ENCODE results near the gene CHD2.

The CHD2 gene

DNA sequence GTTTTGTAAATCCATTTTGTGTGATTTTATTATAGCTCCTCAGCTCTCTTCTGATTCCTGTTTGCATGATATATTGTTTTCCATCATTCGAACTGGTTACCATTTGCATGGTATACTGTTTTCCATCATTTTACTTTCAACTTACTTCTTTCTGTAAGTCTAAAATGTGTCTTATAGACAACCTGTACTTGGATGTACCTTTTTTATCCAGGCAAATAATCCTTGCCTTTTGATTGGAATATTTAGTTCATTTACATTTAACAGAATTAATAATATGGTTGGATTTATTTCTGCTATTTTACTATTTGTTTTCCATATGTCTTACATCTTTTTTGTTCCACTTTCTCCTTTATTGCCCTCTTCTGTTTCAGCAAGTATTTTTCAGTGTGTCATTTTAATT, 62.8 kb downstream of the CHD2 start:
- DNase-seq (ENCODE audit: low spot score): no peak

DNA sequence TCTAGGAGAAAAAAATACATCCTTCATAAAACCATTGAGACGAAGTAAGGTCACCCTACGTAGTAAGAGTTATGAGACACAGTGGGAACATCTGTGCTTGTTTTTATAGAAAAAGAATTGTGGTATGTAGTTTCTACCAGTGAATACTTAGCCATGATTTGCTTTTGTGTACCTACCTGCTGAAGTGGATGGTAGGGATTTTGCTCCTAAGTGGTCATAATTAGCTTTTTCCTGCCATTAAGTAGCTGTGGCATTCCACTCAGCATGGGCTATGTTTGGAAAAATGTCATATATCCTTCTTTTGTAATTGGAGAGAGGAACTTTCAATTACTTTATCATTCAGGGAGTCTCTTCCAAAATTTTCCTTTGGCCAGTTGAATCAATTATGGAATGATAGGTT, 63.7 kb downstream of the CHD2 start:
- DNase-seq (ENCODE audit: low spot score): no peak

DNA sequence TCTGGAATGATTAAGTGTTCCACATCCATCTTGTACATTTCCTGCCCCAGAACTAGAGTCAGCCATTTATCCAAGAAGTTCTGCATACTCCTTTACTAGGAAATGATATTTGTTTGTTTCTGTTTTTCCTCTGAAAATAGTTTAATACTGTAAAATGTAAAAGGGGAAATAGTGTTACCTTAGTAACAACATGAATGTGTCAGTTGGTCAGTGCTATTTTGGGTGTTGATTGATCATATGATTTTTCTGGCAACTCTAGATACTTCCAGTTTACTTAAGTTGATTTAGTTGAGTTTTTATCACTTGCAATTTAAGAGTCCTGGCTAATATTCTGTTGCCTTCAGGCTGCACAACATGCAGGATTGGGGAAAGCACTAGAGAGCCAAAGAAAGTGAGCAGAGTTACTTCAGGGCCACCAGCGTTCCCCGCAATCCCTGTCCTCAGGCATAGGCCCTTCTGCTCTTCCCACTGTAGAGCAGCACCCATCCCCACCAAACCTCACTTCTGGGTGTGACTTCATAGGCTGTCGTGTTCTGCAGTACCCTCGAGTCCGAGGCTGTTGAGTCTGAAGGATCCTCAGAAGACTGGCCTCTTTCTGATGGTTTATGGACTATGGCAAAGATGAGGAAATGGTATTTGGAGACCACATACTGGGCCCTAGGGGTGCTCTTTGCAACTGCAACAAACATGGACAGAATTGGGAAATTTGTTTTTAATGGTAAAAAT, 69.0 kb downstream of the CHD2 start:
- no peak for DNase-seq (ENCODE audit: low spot score)

DNA sequence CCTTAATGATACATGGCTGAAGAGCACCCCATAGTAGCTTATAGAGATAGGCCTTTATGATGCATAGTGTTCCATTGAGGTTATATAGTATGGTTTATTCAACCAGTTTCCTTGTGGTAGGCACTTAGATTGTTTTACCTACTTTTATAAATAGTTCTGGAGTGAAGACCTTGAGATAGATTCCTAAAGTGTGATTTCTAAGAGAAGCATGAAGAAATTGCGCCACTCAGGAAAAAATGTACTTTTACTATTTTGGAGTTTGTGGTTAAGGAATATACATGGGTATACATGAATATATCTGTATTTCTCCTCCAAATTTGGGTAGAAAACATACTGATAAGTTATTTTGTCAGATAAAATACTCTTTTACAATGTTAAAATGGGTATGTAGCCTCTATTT, 70.5 kb downstream of the CHD2 start:
- no peak for DNase-seq (ENCODE audit: low spot score)

DNA sequence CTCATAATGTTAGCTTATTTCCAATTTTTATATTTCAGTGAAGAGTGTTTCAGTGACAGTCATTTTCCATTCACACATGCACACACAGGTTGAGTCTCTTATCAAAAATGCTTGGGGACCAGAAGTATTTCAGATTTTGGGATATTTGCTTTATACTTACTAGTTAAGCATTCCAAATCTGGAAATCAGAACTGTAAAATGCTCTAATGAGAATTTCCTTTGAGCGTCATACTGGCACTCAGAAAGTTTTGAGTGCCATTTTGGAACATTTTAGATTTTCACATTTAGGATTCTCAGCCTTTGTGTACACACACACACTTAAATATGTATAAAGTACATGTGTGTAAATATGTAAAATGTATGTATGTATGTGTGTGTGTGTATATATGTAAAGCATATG, 71.0 kb downstream of the CHD2 start:
- no peak for DNase-seq (ENCODE audit: low spot score)

DNA sequence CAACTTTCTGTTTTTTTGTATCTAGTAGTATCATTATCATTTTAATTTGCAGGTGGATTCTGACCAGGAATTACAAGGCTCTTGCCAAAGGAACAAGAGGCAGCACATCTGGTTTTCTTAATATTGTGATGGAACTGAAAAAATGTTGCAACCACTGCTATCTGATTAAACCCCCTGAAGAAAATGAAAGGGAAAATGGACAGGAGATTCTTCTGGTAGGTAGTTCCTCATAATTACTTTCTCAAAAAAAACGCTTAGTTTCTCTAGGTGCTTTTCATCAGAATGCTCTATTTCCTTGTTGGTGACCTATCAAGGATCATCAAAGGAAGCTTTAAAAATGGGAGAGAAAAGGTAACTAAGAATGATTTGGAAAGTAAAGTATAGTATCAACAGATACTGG, 71.6 kb downstream of the CHD2 start:
- no peak for DNase-seq (ENCODE audit: low spot score)

DNA sequence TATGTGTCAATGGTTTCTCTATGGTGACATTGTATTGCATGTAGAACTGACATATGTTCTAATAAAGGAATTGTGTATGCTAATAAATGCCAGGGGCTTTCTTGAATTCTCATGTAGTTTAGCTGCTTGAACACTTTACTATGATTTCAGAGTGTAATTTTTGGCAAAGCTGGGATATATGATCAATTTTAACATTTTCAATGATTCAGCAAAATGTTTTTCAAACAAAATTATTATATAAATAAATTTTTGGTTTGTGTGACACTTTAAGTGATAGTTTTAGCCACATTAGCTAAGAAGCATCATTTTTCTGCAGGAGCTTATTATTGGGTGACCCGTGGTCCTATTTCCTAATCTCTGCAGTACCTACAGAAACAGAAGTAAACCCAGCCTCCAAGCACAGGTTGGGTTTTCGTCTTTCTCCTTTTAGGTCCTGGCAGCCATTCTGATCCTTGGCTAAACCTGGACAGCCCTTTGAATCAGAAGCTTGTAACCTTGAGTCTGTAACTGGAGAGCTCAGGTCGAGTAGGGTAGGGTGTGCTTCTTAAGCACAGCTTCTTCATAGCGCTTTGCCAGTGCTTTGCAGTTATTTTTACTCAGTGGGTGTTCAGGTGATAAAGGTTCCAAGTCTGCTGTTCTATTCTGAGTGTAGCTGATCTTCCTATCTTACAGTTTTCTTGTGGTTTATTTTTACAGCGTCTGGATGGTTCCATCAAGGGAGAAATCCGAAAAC, 74.2 kb downstream of the CHD2 start:
- DNase-seq (ENCODE audit: low spot score): no peak

DNA sequence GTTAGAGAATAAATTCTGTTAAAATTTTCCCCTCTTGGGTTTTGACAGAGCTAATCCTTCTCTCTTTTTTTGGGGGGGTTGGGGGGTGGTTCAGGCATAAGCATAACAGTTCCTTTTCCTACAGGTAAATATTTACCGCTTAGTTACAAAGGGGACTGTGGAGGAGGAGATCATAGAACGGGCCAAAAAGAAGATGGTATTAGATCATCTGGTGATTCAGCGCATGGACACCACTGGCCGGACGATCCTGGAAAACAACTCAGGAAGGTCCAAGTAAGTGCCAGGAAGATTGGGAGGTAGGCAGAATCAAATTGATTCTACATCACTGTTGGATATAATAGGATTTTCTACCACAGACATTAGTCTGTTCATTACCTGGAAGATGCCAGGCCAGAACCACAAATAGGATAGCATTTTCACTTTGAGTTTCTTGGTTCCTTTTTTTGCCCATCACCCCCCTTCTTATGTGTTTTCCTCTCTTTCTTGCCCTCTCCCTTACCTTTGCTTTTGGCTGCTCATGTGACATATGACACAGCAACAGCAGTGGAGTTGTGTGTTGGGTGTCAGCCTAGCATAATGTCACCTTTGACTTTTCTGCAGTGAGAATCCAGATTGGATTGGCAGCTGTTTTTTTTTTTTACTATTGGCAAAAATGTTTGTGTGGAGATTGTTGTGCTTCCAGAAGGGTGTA, 79.0 kb downstream of the CHD2 start:
- no peak for DNase-seq (ENCODE audit: low spot score)

DNA sequence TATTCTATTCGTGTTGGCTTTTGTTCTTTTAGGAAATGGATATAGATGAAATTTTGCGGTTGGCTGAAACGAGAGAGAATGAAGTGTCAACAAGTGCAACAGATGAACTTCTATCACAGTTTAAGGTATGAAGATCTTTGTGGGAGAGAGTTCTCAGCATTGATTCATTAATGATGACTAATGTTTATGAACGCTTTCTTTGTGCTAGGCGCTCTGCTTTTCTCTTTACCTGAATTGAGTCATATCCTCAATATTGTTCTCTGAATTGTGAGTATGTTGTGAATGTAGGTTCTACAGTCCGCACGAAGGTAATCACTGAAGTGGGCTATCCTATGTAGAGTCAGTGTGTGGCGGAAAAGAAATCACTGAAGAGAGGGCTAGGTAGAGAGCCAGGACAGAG, 81.2 kb downstream of the CHD2 start:
- peak; percentile 63 for DNase-seq (ENCODE audit: low spot score)

DNA sequence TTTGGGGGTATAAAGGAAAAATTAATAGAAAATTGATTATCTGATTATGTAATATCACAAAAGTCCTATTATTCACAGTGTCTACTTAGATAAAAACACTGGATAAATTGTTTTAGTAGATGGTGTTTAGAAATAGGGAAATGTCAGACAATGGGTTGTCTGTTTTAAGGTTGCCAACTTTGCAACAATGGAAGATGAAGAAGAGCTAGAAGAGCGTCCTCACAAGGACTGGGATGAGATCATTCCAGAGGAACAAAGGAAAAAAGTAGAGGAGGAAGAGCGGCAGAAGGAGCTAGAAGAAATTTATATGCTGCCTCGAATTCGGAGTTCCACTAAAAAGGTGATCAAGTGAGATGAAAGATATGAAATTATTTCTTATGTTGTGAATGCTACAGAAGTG, 84.0 kb downstream of the CHD2 start:
- DNase-seq (ENCODE audit: low spot score): no peak

DNA sequence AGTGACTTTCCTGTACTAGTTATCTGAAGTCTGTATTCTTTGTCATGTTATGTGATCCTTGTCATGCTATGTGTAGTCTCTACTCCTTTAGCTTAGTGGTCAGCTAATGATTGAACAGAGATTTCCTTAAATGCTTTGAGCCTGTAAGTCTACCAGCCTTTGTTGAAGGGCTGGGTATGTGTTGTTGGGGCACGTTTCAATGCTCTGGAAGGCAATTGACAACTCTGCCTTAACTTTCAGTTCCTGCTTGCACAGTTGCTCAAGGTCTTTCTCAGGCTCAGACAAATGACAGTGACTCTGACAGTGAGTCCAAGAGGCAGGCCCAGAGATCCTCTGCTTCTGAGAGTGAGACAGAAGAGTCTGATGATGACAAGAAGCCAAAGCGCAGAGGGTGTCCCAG, 89.3 kb downstream of the CHD2 start:
- DNase-seq (ENCODE audit: low spot score): no peak

DNA sequence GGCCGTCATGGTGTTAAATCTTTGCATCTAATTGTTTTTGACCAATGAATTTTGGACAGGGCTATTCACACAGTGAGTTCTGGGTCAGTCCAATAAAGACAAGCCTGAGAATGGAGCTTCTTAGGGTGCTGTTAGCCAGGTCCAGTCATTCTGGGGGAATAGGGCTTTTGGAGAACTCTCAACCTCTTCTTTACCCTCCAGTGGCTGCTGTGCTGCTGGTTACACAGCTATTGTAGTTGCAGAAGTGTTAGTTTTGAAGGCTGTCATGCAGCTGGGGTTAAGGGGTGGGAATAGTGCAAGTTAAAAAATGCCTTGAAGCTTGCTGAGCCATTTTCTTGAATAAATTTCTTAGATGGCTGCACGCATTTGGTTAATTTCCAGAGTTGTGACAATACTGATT, 89.9 kb downstream of the CHD2 start:
- no peak for DNase-seq (ENCODE audit: low spot score)

DNA sequence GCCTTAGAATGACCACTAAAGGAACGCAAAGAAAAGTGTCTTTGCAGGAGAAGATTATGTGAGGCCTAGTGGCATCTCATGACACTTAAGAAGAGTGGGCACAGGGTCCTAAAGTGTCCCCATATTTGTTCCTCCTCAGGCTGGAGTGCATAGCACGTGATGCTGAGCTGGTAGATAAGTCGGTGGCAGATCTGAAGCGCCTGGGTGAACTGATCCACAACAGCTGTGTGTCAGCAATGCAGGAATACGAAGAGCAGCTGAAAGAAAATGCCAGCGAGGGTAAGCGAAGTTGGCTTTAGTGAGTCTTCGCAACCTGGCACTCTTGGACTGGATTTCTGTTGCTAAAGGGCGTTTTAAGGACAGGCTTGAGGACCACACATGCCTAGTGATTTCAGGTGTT, 92.6 kb downstream of the CHD2 start:
- no peak for DNase-seq (ENCODE audit: low spot score)

DNA sequence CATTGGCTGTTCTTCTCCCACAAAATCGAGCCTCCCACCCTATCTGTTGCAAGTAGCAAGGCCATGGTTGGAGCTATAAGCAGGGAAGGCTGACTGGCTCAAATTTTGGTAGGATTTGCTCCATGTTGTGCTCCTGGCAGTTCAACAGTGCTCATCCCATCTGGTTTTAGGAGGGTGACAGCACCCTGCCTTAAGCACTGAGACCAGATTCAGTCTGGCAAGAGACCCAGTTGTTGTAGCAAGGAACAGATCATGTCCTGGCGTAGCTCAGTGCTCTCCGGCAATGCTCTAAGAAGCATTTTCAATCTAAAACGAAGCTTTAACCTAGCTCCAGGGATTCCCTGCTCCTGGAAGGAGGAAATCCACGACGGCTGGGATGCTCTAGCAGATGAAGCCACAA, 97.7 kb downstream of the CHD2 start:
- DNase-seq (ENCODE audit: low spot score): no peak

DNA sequence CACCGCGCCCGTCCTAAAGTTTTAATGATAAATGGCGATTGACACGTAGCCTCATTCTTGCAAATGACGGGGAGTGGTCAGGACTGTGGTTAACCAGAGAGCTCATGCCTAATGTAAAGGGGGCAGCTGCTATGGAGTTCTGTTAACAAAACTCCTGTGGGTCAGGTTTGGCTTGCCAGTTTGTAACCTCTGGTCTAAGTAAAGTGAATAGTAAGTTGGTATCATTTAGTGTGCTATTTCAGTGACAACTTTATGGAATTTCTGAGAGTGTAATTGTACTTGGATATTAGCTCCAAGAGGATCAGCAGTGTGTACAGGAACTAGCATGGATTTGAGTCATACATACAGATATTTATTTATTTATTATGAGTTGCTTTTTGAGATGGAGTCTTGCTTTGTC, 101.0 kb downstream of the CHD2 start:
- DNase-seq (ENCODE audit: low spot score): no peak

DNA sequence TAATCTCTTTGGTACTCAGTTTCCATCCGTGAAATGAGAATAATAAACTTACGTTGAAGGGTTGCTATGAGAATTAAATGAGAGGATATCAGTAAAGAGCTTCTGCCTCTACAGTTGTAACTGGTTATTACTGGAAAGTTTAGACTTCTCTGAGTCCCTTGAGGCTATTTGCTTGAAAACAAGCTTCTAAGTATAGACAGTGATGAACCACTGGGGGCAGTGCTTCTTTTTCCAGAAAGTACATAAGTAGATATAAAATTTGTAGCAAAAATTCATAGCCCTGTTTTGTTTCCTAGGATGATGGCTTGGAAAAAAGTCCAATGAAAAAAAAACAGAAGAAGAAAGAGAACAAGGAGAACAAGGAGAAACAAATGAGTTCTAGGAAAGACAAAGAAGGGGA, 101.8 kb downstream of the CHD2 start:
- no peak for DNase-seq (ENCODE audit: low spot score)

DNA sequence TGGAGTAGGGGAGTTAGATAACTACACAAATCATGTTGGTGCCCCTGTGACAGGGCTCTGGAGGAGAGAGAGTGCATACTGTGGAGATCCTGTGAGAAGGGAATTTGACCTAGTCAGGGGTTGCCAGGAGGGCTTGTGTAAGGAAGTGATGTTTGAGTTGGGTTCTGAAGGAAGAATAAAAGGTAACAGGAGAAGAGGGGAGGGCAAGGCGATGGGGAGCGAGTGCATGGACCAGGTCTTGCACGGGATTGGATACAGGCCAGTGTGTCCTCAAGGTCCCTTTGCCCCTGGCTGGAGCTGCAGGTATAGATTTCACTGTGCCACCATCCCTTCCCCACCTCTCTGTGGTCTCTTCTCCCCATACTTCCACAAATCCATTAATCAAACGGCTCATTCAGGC, 105.0 kb downstream of the CHD2 start:
- no peak for DNase-seq (ENCODE audit: low spot score)

DNA sequence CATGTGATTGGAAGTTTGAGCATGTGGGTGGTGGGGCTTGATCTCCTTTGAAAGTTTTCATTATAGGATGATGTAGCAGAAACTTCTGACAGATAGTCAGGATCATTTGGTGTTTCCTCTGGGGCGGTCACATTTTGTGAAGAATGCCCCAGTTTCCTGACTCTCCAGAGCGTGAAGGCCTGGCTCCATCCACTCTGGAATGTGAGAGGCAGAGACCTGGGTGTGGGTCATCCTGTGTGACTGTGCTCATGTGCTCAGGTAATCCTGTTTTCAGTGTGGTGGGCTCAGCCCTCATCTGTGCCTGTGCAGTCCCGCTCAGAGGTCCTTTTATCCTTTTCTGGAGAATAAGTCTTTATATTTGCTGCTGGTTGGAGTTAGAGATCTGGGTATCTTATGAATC, 107.9 kb downstream of the CHD2 start:
- no peak for DNase-seq (ENCODE audit: low spot score)

DNA sequence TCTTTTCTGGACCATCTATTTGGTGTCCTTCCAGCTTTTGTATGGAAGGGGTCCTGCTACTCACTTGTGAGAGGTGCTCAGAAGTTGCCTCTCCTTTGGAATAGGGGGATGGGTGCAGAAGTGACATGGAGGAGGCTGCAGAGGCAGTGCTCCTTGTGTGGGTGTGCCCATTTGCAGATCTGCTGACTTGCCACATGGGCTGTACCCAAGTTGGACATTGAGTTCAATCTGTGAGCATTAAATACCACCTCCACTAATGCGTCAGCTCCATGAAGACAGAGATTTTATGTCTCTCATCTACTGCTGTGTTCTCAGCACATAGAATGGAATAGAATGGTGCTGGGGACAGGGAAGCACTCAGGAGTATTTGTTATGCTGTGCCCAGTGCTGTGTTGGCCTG, 112.7 kb downstream of the CHD2 start:
- no peak for DNase-seq (ENCODE audit: low spot score)

DNA sequence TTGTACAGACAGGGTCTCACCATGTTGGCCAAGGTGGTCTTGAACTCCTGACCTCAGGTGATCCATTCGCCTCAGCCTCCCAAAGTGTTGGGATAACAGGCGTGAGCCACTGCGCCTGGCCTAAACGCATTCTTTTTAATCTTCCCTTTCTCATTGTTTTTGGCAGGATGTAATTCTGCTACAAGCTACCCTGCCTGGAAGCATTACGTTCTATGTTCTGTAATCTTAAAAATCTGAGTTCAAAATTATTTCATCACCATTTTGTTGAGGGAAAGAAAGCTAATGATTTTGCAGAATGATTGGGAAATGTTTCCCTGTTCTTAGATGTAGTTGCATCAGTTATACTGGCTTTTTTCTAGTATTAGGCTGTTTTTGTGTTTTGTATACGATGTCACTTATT, 117.4 kb downstream of the CHD2 start:
- no peak for DNase-seq (ENCODE audit: low spot score)

DNA sequence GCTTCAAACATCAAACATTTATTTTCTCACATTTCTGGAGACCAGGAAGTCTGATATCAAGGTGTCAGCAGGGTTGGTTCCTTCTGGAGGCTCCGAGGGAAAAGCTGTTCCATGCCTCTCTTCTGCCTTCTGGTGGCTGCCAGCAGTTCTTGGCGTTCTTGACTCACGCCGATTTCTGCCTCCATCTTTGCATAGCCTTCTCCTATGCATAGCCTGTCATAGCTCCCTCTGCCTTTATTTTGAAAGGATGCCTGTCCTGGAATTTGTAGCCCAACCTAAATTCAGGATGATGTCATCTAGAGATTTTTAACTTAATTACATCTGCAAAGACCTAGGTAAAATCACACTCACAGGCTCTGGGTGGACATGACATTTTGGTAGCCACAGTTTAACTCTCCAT, 118.5 kb downstream of the CHD2 start:
- DNase-seq (ENCODE audit: low spot score): no peak

DNA sequence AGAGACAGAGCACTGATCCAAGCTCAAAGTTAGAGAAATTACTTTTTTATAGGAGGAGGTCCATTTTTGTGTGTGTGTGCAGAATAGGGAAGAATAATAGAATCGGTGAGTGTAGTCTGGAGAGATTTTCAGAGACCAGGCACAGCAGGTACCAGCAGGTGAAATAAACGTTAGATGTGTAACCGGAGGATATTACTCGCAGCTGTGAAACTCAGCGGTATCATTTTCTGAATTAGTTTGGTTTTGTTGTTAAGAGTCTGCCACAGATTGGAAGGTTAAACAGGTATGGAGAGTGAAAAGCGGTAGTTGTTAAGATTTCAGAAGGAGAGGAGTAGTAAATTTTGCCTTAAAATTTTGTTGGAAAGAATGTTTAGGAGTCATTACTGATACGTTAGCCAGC, 119.0 kb downstream of the CHD2 start:
- no peak for DNase-seq (ENCODE audit: low spot score)

DNA sequence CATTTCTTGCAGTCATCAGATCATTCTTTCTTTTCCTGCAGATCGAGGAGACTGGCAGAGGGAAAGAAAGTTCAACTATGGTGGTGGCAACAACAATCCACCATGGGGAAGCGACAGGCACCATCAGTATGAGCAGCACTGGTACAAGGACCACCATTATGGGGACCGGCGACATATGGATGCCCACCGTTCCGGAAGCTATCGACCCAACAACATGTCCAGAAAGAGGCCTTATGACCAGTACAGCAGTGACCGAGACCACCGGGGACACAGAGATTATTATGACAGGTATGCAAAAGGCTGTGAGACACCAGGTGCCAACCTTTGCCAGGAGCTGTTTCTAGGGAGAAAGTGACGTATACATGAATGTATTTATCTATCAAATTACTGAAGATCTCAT, 119.8 kb downstream of the CHD2 start:
- DNase-seq (ENCODE audit: low spot score): no peak

Data from CD4-positive, alpha-beta T cell treated with Interleukin-15 for 4 hours (primary cell).